Activated CD4-positive, alpha-beta T cell treated with anti-CD3 and anti-CD28 coated beads, Interleukin-2, Interleukin-6, amounts not matched to agents 100 ng/mL and 50 ng/mL, durations not matched to agents 16 hours and 8 hours (primary cell): Measurements from ENCODE around the gene PXMP4.
"Not testable (repeated sequence)": the region's sequence is repeated elsewhere in the genome, so short reads cannot be mapped to it uniquely, and the experiment has no call there.

Experiments
- DNase-seq: peaks from one replicate; pipeline ENCODE4 v3.0.0-alpha.2; 2020

The PXMP4 gene, protein sequence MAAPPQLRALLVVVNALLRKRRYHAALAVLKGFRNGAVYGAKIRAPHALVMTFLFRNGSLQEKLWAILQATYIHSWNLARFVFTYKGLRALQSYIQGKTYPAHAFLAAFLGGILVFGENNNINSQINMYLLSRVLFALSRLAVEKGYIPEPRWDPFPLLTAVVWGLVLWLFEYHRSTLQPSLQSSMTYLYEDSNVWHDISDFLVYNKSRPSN

GRCh38 chr20:33719989-33720709, at the start of gene PXMP4:
Gene PXMP4 (minus strand): TSS chr20:33720310. CDS start chr20:33720207, 103 bp downstream.
- DNase-seq: peak; percentile 96

DNA sequence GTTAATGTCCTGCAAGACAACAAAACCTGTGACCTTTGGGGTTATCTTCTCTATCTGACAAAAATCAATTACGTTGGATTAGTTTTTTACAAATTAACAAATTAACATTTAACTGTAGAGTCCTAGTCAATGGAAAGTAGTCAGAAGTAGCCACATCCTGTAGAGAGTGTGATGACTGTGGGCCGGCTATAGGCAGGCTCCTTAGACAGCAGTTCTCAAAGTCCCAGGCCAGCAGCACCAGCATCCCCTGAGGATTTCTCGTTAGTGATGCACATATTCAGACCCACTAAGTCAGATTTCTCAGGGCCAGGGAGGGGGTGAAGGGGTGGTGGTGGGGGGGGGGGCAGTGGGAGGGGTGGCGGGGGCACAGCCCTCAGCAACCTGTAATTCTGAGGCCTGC, 48.9 kb upstream of the PXMP4 start:
- no peak for DNase-seq

DNA sequence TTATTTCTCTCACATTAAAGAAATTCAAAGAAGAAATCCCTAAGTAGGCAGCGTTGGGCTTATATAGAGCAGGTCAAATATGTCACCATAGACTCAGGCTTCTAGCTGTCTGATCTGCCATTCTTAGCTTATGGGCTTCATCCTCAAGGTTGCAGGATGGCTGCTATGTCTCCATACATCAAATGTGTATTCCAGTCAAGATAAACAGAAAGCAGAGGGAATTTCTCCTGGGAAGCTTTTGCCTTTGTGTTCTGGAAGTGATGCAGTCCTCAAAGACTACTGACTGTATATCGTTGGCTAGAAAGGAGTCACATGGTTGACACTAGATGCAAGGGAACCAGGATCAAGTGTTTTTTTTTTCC, 47.6 kb upstream of the PXMP4 start:
- no peak for DNase-seq

- DNase-seq: no peak
These were observed 46.6 kb upstream of the PXMP4 start for GRCh38 chr20:33766686-33767085.

DNA sequence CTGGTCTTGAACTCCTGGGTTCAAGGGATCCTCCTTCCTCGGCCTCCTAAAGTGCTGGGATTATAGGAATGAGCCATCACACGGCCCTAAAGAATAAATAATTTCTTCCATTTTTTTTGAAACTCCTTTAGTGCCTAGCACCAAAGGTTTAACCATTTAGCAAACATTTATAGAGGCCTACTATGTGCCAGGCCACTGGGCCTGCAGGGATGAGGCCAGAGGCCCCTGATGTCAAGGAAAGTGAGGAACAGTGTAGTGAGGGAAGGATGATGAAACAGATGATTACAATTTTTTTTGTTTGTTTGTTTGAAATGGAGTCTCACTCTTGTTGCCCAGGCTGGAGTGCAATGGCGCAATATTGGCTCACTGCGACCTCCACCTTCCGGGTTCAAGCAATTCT, 45.5 kb upstream of the PXMP4 start:
- no peak for DNase-seq

DNA sequence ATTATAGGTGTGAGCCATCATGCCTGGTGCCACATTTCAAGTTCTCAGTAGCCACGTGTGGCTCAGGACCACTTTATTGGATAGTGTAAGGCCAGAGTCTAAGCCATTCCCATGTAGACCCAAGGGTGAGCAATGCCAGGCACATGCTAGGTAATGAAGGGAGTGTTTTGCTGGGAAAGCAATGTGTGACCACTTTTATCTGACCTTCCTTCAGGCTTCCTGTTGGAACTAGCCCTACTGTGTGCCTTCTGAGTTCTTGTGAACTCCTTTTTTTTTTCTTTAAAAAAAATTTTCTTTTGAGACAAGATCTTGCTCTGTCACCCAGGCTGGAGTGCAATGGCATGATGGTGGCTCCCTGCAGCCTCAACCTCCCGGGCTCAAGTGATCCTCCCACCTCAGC, 45.0 kb upstream of the PXMP4 start:
- no peak for DNase-seq

DNA sequence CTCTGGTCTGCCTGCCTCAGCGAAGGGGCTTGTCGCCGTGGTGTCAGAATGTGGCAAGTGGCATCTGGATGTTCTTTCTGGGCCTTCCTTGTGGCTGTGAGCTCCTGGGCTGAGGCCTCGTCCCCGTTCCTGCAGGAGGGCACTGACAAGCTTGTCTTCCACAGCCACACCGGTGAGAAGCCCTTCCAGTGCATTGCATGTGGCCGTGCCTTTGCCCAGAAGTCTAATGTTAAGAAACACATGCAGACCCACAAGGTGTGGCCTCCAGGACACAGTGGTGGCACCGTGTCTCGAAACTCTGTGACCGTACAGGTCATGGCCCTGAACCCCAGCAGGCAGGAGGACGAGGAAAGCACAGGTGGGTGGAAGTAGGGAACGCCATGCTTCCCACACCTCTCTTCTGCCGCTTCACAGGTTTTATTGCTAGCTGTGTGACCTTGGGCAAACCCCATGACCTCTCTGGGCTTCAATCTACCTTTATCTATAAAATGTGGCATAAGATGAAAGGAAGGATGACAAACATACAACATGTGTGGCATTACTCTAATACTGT, 41.7 kb upstream of the PXMP4 start:
- no peak for DNase-seq

GRCh38 chr20:33757458-33757857, 37.3 kb upstream of the PXMP4 start:
- DNase-seq: no peak

DNA sequence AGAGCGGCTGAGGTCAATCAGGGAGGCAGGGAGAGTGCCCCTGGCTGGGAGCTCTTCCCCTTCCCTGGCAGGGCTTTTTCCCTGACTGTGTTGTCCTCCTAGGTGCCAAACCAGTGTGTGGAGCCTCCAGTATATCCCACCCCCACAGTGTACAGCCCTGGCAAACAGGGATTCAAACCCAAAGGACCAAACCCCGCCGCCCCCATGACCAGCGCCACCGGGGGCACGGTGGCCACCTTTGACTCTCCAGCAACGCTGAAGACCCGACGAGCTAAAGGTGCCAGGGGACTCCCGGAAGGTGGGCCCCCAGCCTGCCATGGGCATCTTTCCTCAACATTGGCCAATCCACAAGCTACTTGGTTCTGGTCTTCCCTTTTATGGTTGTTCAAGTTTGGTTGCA, 36.9 kb upstream of the PXMP4 start:
- DNase-seq: no peak

DNA sequence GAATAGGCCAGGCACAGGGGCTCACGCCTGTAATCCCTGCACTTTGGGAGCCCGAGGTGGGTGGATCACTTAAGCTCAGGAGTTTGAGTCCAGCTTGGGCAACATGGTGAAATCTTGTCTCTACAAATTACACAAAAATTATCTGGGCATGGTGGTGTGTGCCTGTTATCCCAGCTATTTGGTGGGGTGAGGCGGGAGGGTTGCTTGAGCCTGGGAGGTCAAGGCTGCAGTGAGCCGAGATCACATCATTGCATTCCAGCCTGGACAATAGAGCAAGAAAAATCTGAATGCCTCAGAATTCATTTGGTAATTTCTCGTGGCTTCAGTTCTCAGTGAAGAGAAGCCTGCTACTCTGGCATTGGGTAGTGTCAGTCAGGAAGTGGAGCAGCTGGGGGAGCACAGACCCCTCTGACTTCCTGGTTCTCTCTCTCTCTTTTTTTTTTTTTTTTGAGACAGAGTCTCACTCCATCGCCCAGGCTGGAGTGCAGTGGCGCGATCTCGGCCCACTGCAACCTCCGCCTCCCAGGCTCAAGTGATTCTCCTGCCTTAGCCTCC, 35.9 kb upstream of the PXMP4 start:
- DNase-seq: not testable (repeated sequence)

DNA sequence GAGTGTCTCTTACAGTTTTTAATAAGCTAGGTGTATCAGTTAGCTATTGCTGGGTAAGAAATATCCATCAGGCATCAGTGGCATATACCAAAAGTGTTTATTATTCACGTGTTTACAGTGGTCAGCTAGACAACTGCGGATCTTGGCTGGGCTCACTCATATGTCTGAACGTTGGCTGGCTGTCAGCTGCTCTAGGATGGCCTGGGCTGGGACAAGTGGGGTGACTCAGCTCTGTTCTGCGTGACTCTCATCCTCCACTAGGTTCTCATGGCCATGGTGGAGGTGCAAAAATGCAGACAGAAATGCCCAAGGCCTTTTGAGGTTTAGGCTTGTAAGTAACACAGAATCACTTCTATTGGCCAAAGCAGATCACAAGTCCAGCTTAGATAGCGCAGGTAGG, 33.7 kb upstream of the PXMP4 start:
- no peak for DNase-seq

GRCh38 chr20:33753143-33753542, 33.0 kb upstream of the PXMP4 start:
- no peak for DNase-seq

GRCh38 chr20:33751775-33752174, 31.7 kb upstream of the PXMP4 start:
- no peak for DNase-seq

DNA sequence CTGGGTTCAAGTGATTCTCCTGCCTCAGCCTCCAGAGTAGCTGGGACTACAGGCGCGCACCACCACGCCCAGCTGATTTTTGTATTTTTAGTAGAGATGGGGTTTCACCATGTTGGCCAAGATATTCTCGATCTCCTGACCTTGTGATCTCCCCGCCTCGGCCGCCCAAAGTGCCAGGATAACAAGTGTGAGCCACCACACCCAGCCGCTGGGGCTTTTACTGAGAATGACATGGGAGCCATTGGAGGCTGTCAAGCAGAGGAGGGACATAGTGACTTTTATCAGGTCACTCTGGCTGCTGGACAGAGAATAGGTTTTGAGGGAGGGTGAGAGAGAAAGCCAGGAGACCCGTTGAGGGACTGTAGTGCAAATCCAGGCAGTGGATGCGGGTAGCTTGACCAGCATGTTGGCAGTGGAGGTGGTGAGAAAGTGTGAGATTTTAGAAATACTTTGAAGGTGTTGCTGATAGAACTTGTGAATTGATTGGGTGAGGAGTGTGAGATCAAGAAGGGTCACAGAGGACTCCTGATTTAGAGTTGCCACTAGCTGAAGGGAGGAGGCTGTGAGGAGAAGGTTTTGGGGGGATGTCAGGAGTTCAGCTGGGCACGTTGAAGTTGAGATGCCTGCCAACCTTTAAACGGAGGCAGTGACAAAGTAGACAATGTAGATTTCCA, 26.4 kb upstream of the PXMP4 start:
- DNase-seq: no peak

DNA sequence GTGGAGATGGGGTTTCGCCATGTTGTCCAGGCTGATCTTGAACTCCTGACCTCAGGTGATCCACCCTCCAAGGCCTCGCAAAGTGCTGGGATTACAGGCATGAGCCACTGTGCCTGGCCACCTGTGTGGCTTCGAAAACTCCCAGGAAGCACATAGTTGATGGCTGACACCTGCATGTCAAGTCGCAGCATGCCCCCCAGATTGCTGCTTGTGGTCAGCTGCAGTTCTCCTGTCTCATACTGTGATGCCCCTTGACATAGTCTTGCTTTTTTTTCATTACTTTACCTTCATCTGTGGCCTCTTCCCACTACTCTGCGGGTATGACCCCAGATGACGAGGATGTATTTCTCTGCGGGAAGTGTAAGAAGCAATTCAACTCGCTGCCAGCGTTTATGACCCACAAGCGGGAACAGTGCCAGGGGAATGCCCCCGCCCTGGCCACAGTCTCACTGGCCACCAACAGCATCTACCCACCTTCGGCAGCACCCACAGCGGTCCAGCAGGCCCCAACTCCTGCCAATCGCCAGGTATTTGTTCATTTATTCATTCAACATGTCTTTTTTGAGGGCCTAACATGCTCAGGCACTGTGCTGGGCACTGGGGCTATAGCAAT, 24.8 kb upstream of the PXMP4 start:
- no peak for DNase-seq

- DNase-seq: no peak
These were observed 24.1 kb upstream of the PXMP4 start for GRCh38 chr20:33744181-33744580.

- no peak for DNase-seq
These were observed 20.1 kb upstream of the PXMP4 start for GRCh38 chr20:33740189-33740588.

DNA sequence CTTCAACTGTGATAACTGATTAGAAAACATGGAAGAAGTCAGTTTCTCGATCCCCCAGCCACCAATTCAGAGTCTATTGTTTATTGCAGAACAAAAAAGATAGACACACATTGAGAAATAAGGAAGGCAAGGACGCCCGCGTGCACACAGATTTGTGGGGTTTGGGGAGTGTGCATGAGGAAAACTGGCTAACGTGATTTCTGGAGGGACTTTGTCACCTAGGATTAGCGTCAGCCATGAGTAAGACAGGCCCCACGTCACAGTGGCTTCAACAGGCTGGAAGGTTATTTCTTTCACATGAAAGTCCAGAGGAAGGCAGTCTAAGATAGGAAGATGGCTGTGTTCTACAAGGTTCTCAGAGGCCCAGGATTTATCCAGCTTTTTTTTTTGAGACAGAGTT, 19.4 kb upstream of the PXMP4 start:
- no peak for DNase-seq

DNA sequence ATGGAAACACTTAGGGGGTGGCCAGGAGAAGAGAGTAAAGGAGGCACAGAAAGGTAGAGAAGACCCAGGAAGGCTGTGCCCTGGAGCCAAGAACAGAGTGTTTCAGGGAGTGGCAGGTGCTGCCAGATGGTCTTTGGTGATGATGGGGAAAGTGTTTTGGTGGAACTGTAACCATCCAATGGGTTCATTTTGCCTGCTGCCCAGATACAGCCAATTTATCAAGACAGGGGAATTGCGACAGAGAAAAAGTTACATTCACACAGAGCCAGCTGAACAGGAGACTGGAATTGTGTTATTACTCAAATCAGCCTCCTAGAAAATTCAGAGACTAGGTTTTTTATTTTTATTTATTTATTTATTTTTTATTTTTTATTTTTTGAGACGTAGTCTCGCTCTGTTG, 16.9 kb upstream of the PXMP4 start:
- no peak for DNase-seq

DNA sequence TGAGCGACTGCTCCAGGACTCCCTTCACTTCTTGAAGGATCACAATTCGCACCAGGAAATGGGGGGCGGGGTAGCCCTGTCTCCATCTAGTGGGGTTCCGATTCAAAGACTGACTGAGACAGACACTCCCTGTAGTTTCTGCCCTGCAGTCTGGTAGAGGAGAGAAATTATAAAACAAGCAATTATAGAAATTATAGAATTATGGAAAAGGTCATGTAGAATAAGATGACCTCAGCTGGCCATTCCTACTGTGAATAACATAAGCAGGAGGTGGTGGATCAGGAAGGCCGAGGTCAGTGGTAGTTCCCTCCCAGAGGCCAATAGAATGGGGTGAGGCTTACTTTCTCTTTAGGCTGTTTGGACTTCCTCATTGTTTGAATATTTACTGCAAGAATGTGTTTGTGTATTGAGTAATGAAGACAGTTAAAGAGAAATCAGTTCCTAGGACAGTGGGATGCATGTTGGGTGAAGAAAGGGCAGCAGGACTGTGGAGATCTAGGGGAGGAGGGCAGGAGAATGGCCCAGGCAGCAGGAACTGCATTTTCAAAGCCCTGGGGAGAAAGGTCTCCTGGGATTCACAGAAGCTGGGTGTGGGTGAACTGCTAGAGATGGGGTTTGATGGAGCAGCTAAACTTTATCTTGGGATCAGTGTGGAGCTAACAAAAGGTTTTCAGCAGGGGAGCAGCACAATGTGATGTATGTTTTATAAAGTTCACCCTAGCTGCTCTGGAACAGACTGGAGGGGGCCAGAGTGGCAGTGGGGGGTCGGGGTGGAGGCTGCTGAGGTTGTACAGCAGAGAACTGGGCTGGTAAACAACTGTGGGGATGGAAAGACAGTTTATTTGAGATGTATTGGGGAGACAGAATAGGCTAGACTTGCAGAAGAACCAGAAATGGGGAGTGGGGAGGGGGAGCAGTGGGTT, 13.8 kb upstream of the PXMP4 start:
- DNase-seq: no peak

DNA sequence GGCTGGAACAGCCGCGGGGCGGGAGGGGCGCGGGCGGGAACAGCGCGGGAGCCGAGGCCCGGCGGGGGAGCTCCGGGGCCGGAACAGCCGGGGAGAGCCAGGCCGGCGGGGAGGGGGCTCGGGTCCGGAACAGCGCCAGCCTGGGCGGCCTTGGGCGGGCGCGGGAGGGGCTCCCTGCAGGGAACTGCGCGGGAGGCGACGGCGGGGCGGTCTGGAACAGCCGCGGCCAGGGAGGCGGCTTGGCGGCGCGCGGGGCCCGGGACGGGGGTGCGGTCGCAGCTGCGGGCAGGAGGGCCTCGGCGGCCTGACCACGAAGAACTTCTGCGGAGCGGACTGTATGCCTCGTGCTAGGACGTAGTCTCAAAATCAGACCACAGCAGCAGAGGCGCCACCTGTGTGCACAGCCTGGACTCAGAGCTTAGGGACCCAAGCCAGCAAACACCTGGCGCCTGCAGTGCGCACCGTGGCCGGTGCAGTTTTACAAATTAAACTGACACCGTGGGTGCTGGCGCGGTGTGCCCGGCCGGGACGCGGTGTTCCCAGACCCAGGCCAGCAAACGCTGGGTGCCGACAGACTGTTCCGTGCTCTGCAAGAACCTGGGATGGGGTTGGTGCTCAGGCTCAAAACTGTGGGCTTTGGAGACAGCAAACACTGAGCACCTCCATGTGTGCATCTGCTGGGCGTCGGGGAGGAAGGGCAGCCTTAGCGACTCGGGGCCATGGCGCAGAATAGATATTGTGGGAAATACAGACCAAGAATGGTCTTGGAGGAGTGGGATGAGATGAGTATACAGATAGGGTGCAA, 12.3 kb upstream of the PXMP4 start:
- DNase-seq: peak; percentile 85
